HL-60 (cell line): ENCODE data around the gene FNIP2.
A peak's percentile ranks its signal among the peaks of the same experiment; 100 is the strongest.

Experiments used
- DNase-seq, 2 experiments: peaks; one replicate each; pipeline ENCODE4 v3.0.0-alpha.2; 2010 to 2020; ENCODE audit warnings: low read depth in 1 of 2, low spot score in 1 of 2
- H3K27ac ChIP-seq: fragments of 250-450 bp; sonication (Bioruptor Pico); replicated peaks from 2 replicates; pipeline ENCODE4 v1.5.1; 2020; ENCODE audit warnings: mild to moderate bottlenecking, moderate library complexity
- H3K27me3 ChIP-seq: fragments of 250-450 bp; sonication (Bioruptor Pico); 2 replicates; pipeline ENCODE4 v1.5.1; 2021; ENCODE audit warnings: mild to moderate bottlenecking, moderate library complexity; ENCODE audit not compliant: insufficient read depth, poor library complexity, severe bottlenecking
- H3K4me3 ChIP-seq: replicated peaks from 2 replicates; pipeline ENCODE4 v1.5.1; 2011; ENCODE audit warnings: mild to moderate bottlenecking, control low read depth, low read length; ENCODE audit not compliant: insufficient read depth
- CTCF ChIP-seq: IDR thresholded peaks from one replicate; pipeline ENCODE4 v1.5.1; 2011; ENCODE audit warnings: low read length, control low read depth, inconsistent platforms; ENCODE audit not compliant: insufficient read depth
- GABPA ChIP-seq: IDR thresholded peaks from 2 replicates; pipeline ENCODE4 v1.6.1; 2012; ENCODE audit warnings: low read depth
- POLR2AphosphoS5 ChIP-seq: IDR thresholded peaks from 2 replicates; pipeline ENCODE4 v1.6.1; 2012; ENCODE audit warnings: low read depth
- REST ChIP-seq: IDR thresholded peaks from 2 replicates; pipeline ENCODE4 v1.6.1; 2012; ENCODE audit warnings: low read depth; ENCODE audit not compliant: insufficient replicate concordance
- SPI1 ChIP-seq: IDR thresholded peaks from 2 replicates; pipeline ENCODE4 v1.6.1; 2012; ENCODE audit warnings: low read depth, mild to moderate bottlenecking, borderline replicate concordance

Gene FNIP2

GRCh38 chr4:158722917-158723793 lies 45.7 kb upstream of the FNIP2 start, which contains the start of gene PPID:
PPID (minus strand) TSS chr4:158723396; CDS start chr4:158723288, 108 bp downstream.
- Histone ChIP-seq H3K4me3 (peak within 1 kb of the TSS; percentile 69), H3K27ac (peak within 1 kb of the TSS; percentile 85), H3K27me3 (no peaks in the 10 kb centered on the region)
- TF ChIP-seq CTCF (no peak), SPI1 (no peak), GABPA (peak; percentile 95), POLR2AphosphoS5 (peak; percentile 89), REST (peak; percentile 55)
- peak; percentile 72 to 84 for DNase-seq

- Histone ChIP-seq H3K4me3 (no peak overlapping the region), H3K27me3 (no peaks in the 10 kb centered on the region), H3K27ac (no peak overlapping the region)
- DNase-seq: no peak
- no peak for TF ChIP-seq REST
- no peak for TF ChIP-seq CTCF
- TF ChIP-seq GABPA: no peak
Measured at GRCh38 chr4:158724637-158725036, 44.2 kb upstream of the FNIP2 start.

- no peaks in the 10 kb centered on the region for H3K27me3 ChIP-seq
- TF ChIP-seq SPI1 (no peak), POLR2AphosphoS5 (no peak), GABPA (no peak), CTCF (no peak), REST (no peak)
Measured at GRCh38 chr4:158726633-158727032, 42.2 kb upstream of the FNIP2 start.

More at GRCh38 chr4:158726633-158727032, 42.2 kb upstream of the FNIP2 start:
- DNase-seq: no peak
- Histone ChIP-seq H3K27ac (no peak overlapping the region), H3K4me3 (no peak overlapping the region)
